CD4-positive, alpha-beta T cell treated with Interleukin-17A for 4 hours (primary cell): ENCODE measurements around the gene PRSS53.
"Not testable (repeated sequence)": the region's sequence is repeated elsewhere in the genome, so short reads cannot be mapped to it uniquely, and the experiment has no call there.

ENCODE experiments used
- DNase-seq: peaks from one replicate; pipeline ENCODE4 v3.0.0-alpha.2; 2020; ENCODE audit warnings: mixed read lengths

The PRSS53 gene

DNA sequence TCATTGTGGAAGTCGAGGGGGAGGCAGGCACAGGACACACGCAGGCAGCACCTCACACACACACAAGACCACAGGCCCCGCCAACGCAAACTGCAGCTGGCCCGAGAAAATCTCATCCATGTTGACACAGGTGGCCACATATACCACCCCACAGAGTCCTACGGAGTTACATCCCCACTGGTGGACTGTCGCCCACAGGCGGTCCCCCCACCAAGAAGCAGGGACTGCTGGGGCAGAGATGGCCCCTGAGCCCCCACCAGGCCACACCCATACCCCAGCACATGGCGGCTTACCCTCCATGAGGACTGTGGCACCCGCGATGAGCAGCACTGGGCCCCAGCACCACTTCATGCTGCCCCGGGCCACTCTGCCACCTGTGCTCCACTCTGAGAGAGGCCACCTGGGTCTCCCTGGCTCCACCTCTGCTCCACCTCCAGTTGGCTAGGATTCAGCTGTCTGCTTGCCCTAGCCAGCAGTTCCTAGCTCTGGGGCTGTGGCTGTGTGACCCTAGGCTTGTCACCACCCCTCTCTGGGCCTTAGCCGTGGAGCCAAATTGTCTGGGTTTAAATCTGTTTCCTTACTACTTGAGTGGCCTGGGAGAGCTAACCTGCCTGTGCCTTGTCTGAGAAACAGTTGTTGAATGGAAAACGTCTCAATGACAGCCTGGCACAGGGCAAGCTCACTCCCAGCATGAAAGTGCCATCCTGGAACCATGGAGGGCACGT, at the start of gene PRSS53:
TSS of gene PRSS53 (minus strand) at position 485 of the 725 bp plus-strand sequence. CDS start at position 351, 134 bp downstream.
- no peak for DNase-seq

DNA sequence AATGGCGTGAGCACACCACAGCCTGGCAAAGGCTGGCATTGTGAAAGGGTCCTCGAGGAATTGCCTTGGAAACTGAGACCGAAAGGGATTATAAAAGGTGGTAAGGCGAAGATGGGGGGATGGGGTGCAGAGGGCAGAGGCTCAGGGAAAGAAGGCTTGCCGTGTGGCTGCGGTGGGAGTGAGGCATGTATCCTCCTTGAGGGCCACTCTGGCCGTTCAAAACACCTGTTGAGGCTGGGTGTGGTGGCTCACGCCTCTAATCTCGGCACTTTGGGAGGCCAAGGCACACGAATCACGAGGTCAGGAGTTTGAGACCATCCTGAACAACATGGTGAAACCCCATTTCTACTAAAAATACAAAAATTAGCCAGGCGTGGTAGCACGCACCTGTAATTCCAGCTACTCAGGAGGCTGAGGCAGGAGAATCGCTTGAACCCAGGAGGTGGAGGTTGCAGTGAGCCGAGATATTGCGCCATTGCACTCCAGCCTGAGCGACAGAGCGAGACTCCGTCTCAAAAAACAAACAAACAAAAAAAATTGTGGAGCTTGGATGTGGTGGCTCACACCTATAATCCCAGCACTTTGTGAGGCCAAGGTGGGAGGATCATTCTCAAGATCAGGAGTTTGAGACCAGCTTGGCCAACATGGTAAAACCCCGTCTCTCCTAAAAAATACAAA, 48.2 kb upstream of the PRSS53 start:
- not testable (repeated sequence) for DNase-seq

- DNase-seq = no peak
These were observed 47.5 kb upstream of the PRSS53 start for GRCh38 chr16:31136287-31136662.

GRCh38 chr16:31135535-31136286, 47.0 kb upstream of the PRSS53 start, which contains the start of gene PRSS8:
Gene PRSS8, minus strand, starts transcription at chr16:31135727. Its CDS starts 229 bp downstream, at chr16:31135498.
- DNase-seq = no peak

DNA sequence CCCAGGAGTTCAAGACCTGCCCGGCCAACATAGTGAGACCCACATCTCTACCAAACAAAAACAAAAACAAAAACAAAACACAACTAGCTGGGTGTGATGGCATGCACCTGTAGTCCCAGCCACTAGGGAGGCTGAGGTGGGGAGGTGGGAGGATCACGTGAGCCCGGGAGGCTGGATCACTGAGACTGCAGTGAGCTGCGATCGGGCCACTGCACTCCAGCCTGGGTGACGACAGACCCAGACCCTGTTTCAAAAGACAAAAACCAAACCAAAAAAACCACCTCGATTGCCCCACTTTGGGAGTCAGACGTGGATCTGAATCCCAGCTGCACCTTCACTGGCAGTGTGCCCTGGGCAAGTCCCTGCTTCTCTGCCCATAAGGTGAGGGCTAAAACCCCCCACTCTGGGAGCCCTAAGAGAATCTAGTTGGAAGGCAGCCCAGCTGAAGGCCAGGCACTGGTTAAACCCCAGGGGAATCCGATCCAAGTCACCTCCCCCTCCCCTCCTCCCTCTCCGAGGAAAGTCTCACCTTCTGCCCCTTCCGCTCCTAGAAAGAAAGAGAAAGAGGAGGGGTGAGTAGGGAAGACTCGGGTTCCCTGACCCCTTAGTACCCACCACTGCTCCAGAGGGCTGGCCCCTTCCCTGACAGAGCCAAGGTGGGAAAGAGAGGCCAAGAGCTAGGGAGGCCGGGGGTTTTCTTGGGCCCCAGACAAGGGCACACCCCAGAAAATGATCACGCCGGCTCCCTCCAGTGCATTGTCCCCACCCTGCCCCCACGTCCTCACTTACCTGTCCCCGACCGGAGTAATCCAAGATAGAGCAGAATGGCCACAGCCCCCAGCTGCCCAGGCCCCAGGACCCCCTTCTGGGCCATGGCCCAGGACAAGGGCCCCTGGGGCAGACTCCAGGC, 46.1 kb upstream of the PRSS53 start:
- DNase-seq = no peak

DNA sequence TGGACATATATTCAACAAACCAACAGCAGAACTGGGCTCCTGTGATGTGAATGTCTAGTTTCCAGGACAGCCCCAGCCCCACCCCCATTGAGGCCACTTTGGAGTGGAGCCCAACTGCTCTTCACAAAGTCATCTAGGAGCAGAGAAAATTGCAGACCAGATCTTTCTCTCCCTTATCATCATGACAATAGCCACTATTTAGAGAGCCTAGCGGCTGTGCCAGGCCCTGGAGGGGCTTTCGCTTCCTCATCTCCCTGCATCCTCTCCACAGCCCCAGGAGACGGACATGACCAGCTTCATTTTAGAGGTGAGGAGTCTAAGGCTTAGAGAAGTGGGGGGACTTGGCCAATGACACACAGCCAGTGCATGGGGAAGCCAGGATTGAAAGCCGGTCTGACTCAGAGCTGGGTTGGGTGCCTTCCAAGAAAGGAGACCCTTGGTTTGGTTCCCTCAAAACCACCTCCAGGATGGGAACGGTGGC, 45.4 kb upstream of the PRSS53 start:
- DNase-seq = no peak

GRCh38 chr16:31133046-31133501, 44.3 kb upstream of the PRSS53 start:
- DNase-seq = no peak

GRCh38 chr16:31132303-31132979, 43.7 kb upstream of the PRSS53 start:
- no peak for DNase-seq

DNA sequence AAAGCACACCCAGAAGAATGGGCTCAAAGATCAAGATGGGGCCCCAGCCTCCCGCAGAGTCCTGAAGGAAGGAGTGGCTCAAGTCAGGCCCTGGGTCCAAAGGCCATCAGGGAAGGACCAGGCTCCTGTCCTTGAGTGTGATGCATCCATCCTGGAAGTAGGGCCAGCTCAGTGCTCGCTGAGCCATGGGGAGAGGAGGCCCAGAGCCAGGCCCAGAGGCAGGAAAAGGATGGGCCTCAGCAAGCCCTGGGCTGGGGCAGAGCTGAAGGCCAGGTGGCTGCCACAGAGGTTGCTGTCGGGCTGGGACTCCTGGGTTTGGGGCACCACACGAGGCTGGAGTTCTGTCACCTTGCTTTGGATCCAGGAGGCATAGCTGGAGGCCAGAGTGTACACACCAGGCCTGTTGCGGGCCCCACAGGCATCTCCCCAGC, 43.1 kb upstream of the PRSS53 start:
- DNase-seq = no peak

DNA sequence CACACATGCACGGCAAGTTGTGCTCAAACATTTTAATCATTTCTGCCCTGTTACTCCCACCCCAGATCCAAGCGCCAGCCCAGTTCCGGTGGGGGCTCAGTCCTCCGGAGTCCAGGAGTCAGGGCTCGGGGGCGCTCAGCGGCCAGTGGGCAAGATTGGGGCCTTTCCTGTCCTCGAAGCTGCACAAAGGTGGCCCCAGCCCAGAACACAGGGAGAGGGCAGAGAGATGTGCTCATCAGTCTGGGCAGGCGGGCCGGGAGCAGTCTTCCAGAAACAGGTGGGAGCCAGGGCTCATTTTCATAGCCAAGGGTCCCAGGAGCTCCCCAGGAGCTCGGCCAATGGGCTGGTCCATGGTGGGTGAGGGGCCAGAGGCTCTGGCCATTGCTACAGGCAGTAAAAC, 42.7 kb upstream of the PRSS53 start:
- DNase-seq = no peak

- DNase-seq = no peak
These were observed 42.2 kb upstream of the PRSS53 start for GRCh38 chr16:31130899-31131298.

- no peak for DNase-seq
These were observed 41.7 kb upstream of the PRSS53 start for GRCh38 chr16:31130336-31130891.

DNA sequence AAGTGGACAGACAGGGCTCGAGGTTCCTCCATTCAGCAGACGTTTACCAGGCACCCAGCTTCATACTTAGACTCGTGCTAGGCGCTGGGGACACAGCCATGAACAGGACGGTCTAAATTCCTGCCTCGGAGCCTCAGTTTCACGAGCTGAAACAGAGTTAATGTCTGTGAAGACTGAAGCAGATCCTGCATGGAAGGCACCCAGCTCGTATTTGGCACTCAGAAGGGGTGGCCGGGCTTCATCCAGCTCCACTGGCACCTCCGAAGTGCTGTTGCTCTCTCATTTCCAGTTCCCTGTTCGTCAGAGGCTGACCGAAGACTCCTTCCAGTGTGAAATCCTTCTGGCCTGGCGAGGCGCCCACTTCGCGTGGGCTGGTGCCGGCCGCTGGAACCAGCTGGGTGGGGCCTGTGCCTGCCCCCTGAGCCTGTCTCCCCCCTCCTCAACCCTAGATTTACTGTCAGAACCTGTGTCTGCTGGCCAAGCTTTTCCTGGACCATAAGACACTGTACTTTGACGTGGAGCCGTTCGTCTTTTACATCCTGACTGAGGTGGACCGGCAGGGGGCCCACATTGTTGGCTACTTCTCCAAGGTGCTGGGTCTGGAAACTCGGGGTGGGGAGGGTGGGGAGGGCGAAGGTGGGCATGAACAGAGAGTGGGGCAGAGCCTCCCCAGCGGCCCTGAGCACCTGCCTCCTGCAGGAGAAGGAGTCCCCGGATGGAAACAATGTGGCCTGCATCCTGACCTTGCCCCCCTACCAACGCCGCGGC, 41.0 kb upstream of the PRSS53 start:
- DNase-seq = no peak

DNA sequence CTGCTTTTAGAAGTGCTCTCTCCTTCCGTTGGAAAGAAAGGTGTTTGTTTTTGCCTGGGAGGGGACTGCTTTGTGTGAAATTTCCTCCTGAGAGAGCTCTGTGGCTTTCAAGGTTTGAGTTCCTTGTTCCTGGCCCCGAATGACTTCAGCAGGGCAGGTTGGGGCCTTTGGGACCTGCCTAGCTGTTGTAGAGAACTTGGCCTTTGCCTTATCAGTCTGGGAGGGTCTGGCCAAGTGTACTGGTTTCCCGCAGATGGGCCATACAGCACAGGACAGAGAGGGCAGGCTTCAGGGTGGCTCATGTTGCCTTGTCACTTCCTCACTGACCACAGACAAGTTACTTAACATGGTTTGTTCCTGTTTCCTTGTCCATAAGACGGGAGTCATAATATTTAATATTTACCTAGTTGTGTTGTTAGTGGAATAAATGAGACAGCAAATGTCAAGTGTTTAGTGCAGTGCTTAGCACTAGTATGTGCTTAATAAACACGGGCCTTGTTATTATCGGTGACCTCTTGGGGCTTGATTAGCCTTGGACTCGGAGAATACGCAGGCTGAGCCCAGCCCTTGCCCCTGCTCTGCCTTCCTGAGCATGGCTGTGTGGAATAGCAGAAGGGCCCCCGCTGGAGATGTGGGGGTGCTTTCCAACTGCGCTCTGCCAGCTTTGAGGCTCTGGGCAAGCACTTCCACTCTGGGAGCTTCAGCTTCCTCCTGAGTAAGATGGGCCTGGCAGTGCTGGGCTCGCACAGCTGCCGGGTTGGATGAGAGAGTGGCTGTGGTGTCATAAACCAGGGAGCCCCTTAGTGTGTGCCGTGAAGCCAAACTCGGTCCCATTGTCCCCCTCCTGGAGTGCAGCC, 40.2 kb upstream of the PRSS53 start:
- no peak for DNase-seq

DNA sequence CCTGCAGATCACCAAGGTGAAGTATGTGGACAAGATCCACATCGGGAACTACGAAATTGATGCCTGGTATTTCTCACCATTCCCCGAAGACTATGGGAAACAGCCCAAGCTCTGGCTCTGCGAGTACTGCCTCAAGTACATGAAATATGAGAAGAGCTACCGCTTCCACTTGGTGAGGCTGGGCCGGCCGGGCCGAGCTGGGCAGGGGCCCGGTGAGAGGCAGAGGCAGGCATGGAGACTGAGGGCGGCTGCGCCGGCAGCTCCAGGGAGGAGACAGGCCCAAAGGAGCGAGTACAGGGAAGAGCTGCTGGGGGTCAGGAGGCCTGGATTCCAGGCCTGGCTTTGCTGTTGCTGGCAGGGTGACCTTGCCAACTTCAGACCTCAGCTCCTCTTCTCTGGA, 38.4 kb upstream of the PRSS53 start:
- DNase-seq = no peak

DNA sequence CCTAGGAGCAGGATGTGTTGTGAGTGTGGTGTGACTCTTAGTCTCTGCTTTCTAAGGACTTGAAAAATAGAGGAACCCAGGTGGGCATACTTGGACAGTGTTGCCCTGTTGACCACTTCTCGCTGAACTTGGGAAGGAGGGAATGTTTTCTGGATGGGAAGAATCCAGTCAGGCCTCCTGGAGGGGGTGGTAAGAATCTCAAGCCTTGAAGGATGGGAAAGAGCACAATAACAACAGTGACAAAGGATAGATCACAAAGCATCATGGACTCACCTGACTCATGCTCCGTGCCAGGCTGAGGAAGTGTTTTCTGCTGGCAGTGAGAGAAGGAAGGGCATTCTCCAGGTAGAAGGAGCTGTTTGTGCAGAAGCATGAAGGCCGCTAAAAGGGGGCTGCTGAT, 37.1 kb upstream of the PRSS53 start:
- DNase-seq = no peak

- DNase-seq = no peak
These were observed 31.4 kb upstream of the PRSS53 start for GRCh38 chr16:31120129-31120528.

- DNase-seq = no peak
These were observed 29.7 kb upstream of the PRSS53 start for GRCh38 chr16:31118223-31119155.
